ENCODE data around the gene GFOD1.

Gene GFOD1

DNA sequence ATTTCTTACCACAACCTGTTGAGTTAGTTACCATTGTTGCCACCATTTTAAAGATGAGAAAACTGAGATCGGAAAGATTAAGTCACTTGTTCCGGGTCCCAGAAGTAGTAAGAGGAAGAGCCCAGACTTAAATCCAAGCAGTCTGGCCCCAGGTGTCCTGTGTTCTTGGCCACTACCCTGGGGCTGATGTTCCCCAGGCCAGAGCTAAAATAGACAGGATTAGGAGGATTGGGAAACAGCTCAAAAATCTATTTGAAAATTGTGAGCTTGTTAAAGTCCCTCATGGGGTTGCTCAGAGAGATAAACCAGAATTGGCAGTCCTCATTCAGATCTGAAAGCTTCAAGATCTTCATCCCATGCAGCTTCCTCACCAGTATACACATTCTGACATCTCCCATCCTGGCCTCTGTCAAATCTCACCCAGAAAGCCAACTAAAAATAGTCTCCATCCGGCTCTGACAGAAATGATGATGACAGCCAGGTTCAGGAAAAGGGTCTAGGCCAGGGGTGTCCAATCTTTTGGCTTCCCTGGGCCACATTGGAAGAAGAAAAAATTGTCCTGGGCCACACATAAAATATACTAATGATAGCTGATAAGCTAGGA is 62.0 kb downstream of the GFOD1 start:
- DNase-seq (ENCODE audit: low spot score) = no peak

DNA sequence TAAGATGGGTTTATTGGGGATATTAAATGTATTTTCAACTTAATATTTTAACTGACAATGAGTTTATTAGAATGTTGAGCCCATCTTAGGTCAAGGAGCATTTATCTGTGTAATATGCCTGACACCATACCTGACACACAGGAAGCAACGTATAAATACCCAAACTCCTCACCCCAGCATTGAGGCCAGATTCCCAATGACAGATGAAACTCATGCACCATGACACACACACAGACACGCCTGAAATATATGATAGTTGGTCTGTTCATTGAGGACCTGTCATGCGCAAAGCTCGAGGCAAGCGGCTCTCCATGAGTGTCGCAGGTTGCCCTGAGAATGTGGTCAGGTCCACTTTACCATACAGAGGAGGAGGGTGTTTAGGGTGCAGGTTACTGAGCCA is 64.1 kb downstream of the GFOD1 start:
- no peak for DNase-seq (ENCODE audit: low spot score)

DNA sequence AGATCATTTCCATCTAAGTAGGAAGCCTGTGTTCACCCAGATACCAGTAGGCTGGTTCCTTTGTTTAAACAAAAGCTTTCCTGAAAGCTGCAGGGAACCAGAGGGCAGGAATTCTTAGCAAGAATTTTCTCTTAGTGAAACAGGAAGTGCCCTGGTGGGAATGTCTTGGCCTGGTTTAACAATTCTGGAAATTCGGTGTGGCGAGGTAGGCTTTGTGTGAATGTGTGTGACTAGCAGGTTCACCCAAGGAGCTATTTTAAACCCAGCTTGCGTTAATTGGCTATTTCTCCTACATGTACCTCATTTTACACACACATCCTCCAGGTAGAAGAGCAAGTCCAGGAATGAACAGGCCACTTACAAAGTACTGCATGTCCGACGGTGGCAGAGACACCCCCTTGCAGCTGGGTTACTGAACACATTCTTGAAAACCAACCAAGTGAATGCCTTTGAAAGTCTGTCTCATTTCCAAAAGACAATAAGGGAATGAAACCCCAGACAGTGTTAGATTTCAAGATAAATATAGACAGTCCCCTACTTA is 64.6 kb downstream of the GFOD1 start:
- DNase-seq (ENCODE audit: low spot score) = no peak

DNA sequence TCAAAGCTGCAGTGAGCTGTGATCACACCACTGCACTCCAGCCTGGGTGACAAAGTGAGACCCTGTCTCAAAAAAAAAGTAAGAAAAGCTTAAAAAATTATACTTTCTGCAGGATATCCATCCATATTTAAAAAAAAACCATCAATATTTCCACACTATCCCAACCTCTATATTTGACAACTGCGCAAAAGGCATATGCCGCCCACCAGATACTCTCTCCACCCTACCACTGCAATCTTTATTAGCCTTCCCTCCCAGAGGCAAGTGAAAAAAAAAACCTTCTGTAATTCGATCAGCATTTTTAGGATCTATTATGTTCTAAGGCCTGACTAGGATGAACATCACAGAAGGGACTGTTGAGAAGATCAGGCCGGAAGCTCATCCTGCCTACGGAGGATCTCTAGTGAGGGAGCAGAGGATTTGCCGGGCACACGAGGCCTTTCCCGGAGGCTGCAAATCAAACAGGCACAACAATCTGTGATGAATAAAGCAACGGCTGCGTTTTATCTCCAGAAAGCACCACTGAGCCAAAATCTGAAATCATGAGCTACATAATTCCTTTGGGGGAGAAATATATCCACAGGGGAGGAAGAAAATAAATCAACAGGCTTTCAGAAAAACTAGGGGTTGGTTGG is 65.9 kb downstream of the GFOD1 start:
- no peak for DNase-seq (ENCODE audit: low spot score)

DNA sequence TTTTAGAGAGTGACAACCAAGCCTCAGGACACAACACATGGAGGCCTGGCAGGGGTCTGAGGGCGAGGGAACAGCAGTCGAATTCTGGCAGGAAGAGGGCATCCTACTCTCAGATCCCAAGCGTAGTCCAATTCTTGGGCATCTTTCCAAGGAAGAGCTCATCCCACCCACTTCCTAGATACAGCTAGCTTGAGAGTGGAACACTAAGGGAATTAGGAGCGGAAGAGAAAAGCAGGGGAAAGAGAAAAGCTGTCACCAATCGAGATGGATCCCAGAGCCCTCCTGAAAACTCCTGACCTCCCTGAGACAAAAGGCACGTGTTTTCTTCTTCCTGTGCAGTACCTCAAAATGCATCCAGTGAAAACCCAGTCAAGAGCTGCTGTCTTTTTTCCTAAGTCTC is 67.1 kb downstream of the GFOD1 start:
- DNase-seq (ENCODE audit: low spot score) = no peak

DNA sequence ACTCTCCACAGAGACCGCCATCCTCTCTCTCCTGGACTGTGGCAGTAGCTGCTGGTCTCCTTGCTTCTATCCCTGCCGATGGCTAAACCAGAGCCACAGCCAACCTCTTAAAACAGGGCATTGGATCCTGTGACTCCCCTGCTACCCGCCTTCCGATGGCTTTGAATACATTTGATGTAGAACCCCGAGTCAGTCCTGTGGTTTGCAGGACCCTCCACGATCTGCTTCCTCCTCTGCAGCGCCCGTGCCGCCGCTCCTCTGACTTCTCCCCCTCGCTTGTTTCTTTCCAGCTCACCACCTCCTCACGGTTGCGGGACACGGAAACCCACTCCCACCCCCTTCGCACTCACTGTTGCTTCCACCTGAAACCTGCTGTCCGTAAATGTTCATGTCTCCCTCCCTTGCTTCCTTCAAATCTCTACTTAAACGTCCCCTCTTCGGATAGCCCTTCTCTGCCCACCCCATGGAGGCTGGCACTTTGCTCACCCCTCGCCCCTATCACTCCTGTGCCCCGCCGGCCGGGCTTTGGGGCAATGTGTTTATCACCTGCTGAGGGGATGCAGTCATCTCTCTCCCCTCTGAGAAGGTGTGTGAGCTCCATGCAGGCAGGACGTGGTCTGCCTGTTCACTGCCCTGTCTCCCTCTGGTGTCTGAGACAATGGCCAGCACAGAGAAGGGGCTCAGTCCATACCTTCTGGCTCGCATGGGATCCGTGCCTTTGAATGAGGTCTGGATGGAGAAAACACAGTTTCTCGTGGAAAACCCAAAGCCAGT is 67.8 kb downstream of the GFOD1 start:
- DNase-seq (ENCODE audit: low spot score) = no peak

DNA sequence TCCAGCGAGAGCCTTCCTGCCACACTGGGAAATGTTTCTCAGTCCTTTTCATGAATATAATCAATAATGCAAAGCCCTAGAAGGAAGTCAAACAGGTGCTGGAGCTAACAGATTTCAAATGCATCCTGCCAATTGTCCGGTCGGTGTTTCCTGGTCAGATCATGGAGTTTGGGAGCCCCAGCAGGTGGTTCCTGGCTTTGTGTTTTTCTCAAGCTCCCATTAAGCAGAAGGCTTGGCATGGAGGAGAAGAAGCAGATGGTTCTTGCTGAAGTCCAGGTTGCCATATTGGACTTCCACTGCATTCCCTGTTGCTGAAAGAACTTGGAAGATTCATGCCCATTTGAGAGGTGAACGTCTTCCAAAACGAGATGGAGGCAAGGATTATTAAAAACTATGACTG is 68.6 kb downstream of the GFOD1 start:
- DNase-seq (ENCODE audit: low spot score) = no peak

DNA sequence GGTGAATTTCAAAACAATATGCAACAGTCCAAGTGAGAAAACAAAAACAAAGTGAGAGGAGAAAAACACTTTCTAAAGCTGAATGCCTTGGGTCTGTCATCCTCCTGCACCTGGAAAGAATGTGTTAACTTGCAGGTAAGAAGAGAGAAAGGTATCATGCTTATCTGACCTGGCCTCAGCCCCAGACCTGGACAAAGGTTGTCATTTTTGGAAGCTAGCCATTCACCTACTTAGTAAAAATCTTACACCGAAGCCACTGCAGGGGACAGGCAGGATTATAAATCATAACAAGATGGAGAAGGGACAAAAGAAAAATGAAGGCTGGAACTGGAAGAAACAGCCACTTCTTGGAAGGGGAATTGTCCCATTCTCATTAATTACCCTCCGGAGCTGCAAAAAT is 69.4 kb downstream of the GFOD1 start:
- DNase-seq (ENCODE audit: low spot score) = no peak

DNA sequence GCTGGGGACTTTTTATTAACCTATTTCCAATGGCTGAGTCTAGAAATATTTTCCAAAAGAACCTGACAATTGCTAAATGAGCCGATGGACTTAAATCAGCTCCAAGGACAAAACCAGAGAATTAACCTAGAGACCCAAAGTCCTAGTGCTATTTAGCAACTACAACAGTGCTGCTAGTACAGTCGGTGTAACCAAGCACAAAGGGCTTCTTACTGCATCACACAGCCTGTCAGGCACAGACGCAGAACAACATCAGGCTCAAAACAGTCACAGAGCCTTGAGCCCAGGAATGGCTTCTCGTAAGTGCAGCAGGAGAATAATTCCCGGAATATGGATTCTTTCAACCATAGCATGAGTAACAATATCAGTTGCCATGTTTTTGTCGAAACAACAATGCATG is 70.0 kb downstream of the GFOD1 start:
- DNase-seq (ENCODE audit: low spot score) = no peak

DNA sequence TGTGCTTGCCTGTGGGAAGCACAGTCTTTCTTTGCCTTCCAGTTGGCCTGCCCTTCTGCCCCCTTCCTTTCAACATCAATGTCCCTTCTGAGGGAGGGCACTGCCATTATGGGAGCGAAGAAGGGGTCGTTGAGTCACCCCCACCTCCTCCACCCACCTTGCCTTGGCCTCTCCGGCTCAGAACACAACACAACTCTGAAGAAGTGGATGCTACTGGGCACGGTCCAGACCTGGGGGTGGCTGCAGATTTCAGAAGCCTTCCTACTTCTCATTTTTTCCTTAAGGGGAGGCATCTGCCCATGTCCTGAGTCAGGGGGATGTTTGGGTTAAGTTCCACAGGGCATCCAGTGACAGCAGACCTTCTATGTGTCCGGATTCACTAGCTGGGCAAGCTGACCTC is 72.1 kb downstream of the GFOD1 start:
- DNase-seq (ENCODE audit: low spot score) = no peak

DNA sequence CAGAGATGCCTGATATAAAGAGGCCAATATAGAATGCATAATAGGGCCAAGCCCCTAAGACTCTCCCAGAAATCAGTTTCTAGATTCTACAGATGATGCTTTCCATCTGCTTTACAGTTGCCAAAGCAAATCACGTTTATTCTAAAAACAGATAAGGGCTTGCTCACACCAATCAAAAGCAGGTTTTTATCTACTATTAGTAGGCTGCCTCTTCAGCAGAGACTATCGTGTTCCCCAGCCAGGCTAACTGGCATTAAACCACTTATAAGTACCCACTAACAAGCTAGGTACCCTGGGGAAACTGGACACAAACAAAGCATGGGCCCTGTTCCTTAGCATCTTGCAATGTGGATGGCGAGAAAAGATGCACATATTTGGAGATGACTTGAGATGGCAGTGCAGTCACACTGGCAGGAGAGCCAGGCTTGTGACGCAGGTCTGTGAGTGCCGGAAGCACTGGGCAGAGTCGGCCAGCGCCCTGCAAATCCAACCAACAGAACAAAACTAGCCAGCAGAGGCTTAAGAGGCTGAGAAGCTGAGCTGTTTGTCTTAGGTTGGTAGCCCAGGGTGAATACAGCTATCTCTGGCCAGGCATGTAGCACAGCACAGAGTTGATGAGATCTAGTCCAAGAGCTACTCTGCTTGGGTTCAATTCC is 73.4 kb downstream of the GFOD1 start:
- DNase-seq (ENCODE audit: low spot score) = peak; percentile 28

DNA sequence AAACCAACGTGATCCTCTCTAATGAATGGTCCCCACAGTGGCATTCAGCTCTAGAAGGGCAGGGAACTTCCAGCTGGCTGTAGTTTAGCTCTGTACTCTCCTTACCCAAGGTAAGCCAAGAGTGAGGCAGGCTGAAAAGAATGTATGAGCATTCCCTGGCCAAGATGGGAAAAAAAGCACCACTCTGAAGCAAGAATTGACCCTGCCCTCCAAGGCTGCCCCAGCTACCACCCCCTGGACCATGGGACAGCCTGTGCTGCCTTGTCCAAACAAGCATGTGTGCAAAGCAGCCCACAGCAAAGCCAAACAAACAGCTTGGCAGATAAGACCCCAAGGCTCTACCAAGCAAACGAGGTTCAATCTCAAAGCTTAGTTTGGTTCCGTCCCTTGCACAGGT is 73.9 kb downstream of the GFOD1 start:
- DNase-seq (ENCODE audit: low spot score) = no peak

DNA sequence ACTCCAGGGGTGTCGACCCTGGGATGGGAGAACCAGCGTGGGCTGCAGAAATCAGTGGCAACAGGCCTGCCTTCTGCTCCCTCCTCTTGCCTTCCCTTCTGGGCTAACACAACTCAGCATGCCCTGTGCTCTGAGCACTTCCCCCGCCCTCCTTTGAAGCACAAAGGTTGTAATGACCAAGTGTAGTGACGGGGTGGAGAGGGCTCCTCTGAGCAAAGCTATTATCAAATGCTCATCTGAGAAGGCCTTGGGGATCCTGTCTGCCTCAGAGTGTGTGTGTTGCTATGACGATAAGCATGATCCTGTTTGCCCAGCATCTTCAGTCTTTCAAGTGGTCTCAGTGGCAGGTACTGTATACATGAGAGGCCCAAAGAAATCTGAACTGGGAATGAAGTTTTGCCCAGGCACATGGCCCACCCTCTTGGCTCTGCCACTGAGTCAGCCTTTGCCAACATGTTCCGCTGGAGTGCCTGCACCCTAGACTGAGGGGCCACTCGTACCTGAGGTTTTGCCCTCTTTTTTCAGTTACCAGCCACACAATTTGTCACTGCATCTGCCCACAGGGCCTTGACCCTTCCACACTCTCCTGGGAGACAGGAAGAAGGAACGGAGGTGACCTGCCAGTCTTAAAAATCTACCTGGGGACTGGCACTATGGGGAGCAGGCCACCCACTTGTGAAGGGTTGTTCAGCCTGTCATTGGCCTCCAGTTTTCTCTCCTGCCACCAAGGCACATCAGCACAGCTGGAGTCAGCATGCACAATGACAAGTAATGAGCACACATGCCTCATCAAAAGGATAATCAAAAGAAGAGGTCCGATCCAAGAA is 74.5 kb downstream of the GFOD1 start:
- no peak for DNase-seq (ENCODE audit: low spot score)

DNA sequence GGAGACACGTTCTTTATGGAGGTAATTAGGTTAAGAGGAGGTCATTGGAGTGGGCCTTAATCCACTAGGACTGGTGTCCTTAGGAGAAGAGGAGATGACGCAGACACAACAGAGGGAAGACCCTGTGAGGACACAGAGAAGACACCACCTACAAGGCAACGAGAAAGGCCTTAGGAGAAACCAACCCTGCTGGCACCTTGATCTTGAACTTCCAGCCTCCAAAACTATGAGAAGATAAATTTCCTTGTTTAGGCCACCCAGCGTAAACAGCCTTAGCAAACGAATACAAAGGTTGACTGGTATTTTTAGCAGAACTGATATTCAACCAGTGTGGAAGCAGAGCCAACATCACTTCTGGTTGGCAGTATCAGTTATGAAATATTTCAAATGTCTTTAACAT is 75.2 kb downstream of the GFOD1 start:
- DNase-seq (ENCODE audit: low spot score) = no peak

DNA sequence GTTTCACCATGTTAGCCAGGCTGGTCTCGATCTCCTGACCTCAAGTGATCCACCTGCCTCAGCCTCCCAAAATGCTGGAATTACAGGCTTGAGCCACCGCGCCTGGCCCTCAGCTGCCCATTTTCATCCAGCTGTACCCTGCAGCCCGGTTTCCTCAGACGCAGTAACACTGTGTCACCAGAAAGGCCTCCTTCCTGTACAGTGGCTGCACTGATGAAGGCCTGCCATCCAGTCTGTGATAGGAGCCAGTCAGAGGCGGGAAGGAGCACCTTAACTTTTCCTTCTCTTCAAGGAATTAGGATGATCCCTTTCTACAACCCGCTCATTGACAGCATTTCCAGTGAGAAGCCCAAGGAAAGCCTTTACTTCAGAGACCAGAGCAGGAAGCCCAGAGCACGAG is 75.9 kb downstream of the GFOD1 start:
- DNase-seq (ENCODE audit: low spot score) = no peak

DNA sequence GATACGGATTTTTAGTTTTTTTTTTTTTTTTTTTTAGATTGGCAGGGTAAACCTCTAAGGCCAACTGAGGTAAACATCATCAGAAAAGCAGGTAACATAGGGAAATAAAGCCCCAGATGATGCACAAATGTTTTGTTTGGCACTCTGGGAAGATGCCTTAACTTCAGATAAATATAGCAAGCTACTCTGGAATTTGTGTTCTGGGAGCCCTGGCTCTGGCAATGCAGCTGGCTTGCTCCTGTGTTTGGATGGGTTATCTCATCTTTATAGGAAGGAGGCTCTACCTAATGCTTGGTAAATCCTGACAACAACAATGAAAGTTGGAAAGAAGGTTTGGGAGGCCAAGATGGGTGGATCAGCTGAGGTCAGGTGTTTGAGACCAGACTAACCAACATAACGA is 77.4 kb downstream of the GFOD1 start:
- no peak for DNase-seq (ENCODE audit: low spot score)

DNA sequence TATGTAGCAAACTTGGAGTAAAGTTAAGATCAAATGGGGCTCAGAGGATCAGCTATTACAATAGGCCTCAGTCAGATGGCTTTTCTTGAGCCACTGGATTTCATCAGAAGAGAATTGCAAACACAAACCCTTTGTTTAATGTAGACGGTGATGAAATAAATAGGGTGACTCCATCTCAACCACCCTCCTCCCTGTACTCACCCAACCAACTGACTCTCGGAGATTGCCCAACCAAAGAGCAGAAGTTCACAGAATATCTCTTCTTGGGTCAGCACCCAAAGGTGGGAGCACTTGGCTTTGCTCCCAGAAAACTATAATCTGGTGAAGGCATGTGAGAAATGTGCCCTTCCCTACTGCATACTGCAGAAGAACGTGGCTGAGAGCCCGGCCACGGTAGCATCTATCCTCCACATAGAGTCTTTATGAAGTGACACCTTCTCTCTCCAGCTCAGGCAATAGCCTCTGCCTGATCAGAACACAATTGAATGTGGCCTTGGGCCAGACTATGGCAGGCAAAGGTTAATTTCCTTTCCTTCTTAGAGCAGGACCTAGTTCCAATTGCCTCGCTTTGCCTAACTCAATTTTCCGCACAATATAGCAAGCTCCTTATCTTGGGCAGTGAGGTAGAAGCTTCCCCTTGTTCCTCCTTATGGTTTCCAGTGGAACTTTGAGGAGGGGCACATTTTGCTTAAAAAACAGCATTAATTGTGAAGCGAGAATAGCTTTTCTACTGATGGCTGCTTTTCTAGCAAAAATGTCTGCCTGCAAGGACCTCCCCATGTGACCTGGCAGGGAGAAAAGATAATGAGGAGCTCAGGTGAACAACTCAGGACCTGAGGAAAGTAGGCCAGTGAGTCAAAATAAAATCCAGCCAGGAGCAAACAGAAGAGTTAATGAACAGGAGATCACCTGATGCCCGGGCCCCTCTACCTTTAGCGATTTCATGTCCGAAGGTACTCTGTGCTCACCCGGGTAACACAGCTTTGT is 79.4 kb downstream of the GFOD1 start:
- DNase-seq (ENCODE audit: low spot score) = no peak

DNA sequence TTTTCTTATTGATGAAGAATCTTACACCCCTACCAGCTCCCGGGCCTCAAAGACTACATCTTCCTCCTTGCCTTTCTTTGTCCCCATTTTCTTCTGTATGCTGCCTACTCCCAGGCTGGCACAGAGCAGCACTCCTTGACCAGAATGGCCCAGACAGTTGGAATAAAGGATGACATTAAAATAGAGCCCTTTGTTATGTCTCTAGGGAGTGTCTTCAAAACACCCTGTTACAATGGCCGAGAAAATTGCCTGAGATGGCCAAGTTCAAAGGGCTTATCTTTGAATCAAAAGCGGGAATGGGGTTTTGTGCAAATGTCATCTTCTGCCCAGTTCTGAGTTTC is 80.1 kb downstream of the GFOD1 start:
- no peak for DNase-seq (ENCODE audit: low spot score)

DNA sequence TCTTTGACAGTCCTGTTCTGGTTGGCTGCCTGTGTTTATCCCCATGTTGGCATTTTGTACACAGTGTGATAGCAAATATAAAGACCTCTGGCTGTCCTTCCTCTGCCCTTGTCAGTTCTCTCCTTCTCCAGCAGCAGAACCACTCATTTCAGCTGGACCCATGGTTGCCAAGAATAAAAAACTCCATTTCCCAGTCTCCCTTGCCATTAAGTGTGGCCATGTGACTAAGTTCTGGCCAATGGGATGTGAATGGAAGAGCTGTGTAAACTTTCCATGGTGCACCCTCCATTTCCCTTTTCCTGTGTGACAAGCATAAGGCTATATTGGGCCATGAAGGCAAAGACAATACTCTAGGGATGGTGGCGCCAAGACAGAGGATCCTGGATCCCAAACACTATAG is 80.6 kb downstream of the GFOD1 start:
- no peak for DNase-seq (ENCODE audit: low spot score)

DNA sequence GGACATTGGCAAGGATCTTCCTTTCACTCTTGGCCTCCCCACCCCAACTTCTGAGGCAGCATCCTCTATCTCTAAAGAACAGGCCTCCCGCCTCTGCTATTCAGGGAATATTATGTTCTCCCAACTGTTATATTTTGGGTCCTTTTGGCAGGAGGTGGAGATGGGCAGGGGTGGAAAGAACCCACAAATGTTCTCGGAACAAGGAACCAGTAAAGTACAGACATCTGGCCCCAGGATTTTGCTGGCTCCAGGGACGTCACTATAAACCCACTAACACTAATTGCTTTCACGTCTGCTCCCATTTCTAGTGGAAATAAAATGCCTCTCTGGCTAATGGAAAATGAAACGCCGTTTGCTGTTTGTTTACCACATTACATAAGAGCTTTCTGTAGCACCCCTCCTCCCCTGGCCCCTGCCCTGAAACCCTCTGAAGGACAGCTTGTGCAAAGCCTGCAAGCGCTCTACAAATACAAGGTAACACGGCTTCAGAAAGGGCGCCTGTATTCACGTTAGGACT is 81.4 kb downstream of the GFOD1 start:
- DNase-seq (ENCODE audit: low spot score) = no peak

DNA sequence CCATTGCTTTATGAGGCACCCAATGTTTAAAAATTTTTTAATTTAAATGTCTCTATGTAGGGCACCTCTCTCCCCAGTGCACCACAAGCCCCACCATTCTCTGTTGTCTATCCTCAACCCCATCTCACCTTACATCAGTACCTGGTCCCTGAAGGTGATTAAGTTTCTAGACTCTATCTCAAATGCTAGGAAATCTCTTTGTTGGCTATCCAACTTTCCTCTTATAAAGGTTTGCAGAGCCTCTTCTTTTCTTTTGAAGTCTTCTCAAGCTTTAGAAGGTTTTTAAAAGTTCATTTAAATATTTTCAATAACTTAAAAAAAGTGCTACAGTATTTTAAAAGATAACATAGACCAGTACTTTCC is 82.5 kb downstream of the GFOD1 start:
- DNase-seq (ENCODE audit: low spot score) = no peak

Data from CD4-positive, alpha-beta T cell treated with Interleukin-6 at 100 ng/mL for 8 hours (primary cell).